ENCODE data around the gene CACFD1.

- TF ChIP-seq POLR2A (IDR thresholded peaks at IDR 0.05; ENCODE audit: low read depth, low read length): no peak
- TF ChIP-seq POLR2AphosphoS5 (IDR thresholded peaks at IDR 0.05; ENCODE audit: low read depth, low read length): no peak
- TF ChIP-seq SPI1 (IDR thresholded peaks at IDR 0.05; ENCODE audit: low read depth, low read length): no peak
Measured at GRCh38 chr9:133520121-133520835, 60.5 kb downstream of the CACFD1 start.
